GM12873 (cell line): ENCODE data around the gene DDI2.

Source experiments
- CTCF ChIP-seq: IDR thresholded peaks from 2 replicates; pipeline ENCODE4 v1.5.1; 2012; ENCODE audit warnings: low read depth, mild to moderate bottlenecking, moderate library complexity, low read length, control low read depth; ENCODE audit not compliant: insufficient read depth; ENCODE audit errors: missing control alignments

DDI2 gene

GRCh38 chr1:15617173-15618076 lies at the start of gene DDI2:
Gene DDI2 (plus strand): TSS chr1:15617458. CDS start chr1:15617671, 213 bp downstream.
- no peak for TF ChIP-seq CTCF

GRCh38 chr1:15568387-15569073 lies 48.7 kb upstream of the DDI2 start:
- no peak for TF ChIP-seq CTCF

- TF ChIP-seq CTCF = no peak
Observed at GRCh38 chr1:15570861-15571260, 46.4 kb upstream of the DDI2 start.

GRCh38 chr1:15571266-15571665 lies 46.0 kb upstream of the DDI2 start:
- TF ChIP-seq CTCF = no peak

- no peak for TF ChIP-seq CTCF
Observed at GRCh38 chr1:15573477-15573876, 43.8 kb upstream of the DDI2 start.

GRCh38 chr1:15574741-15575140 lies 42.5 kb upstream of the DDI2 start:
- no peak for TF ChIP-seq CTCF

GRCh38 chr1:15575549-15576150 lies 41.6 kb upstream of the DDI2 start:
- no peak for TF ChIP-seq CTCF
